HepG2 (cell line): ENCODE measurements around the gene PSMB3. TPM values are rescaled to one million over a fixed set of nuclear protein-coding genes. Genes with fewer than 3 reads are reported as not detected.
A peak's percentile ranks its signal among the peaks of the same experiment; 100 is the strongest.

Source experiments
- GABPA ChIP-seq, 2 experiments: IDR thresholded peaks; 2 replicates each; pipeline ENCODE4 v1.6.1; 2011 to 2016; ENCODE audit warnings: low read depth in 2 of 2, low read length in 1 of 2, missing biosample characterization in 1 of 2, missing genetic modification characterization in 1 of 2
- IKZF1 ChIP-seq: fragments of 450-650 bp; IDR thresholded peaks from 2 replicates; pipeline ENCODE4 v1.7.1; 2016
- MTA3 ChIP-seq: sonication (generic); formaldehyde crosslinking; IDR thresholded peaks from 2 replicates; pipeline ENCODE4 v1.4.0; 2020; ENCODE audit warnings: missing genetic modification reagents
- MYNN ChIP-seq: sonication (generic); formaldehyde crosslinking; IDR thresholded peaks from 2 replicates; pipeline ENCODE4 v1.4.0; 2020; ENCODE audit warnings: mild to moderate bottlenecking, low read depth, missing genetic modification reagents
- NCOR1 ChIP-seq: fragments of 200-600 bp; sonication (generic); IDR thresholded peaks from 2 replicates; pipeline ENCODE4 v1.7.0; 2017; ENCODE audit warnings: antibody characterized with exemption, low read length, borderline replicate concordance
- NFIC ChIP-seq: IDR thresholded peaks from 2 replicates; pipeline ENCODE4 v1.6.1; 2012; ENCODE audit warnings: mild to moderate bottlenecking, low read length, inconsistent platforms
- REST ChIP-seq, 2 experiments: IDR thresholded peaks; 2 replicates each; pipeline ENCODE4 v1.6.1; 2011 to 2012; ENCODE audit warnings: low read length in 2 of 2, borderline replicate concordance in 1 of 2, low read depth in 1 of 2, mild to moderate bottlenecking in 1 of 2, moderate library complexity in 1 of 2
- SP5 ChIP-seq: IDR thresholded peaks from 2 replicates; pipeline ENCODE4 v1.6.1; 2016; ENCODE audit warnings: low read depth, borderline replicate concordance
- SRSF9 ChIP-seq: fragments of 200-400 bp; formaldehyde crosslinking; IDR thresholded peaks from 2 replicates; pipeline ENCODE4 v1.6.1; 2018; ENCODE audit warnings: borderline replicate concordance, mild to moderate bottlenecking, low read depth, low read length; ENCODE audit not compliant: insufficient read depth, poor library complexity, severe bottlenecking
- ZBTB38 ChIP-seq: sonication (generic); formaldehyde crosslinking; IDR thresholded peaks from 2 replicates; pipeline ENCODE4 v1.5.1; 2020; ENCODE audit warnings: mild to moderate bottlenecking, missing genetic modification reagents
- ZFP90 ChIP-seq: sonication (generic); formaldehyde crosslinking; IDR thresholded peaks from 2 replicates; pipeline ENCODE4 v1.8.0; 2022; ENCODE audit warnings: missing genetic modification reagents, mild to moderate bottlenecking, inconsistent platforms, borderline replicate concordance
- ZNF343 ChIP-seq: sonication (generic); formaldehyde crosslinking; IDR thresholded peaks from 2 replicates; pipeline ENCODE4 v1.4.0; 2020; ENCODE audit warnings: mild to moderate bottlenecking, missing genetic modification reagents
- ZNF564 ChIP-seq: sonication (generic); formaldehyde crosslinking; IDR thresholded peaks from 2 replicates; pipeline ENCODE4 v1.8.1; 2023; ENCODE audit warnings: mild to moderate bottlenecking, missing genetic modification reagents
- ZNF713 ChIP-seq: sonication (generic); formaldehyde crosslinking; IDR thresholded peaks from 2 replicates; pipeline ENCODE4 v1.4.0; 2020; ENCODE audit warnings: mild to moderate bottlenecking, missing genetic modification reagents
- ZNF740 ChIP-seq: sonication (generic); formaldehyde crosslinking; IDR thresholded peaks from 2 replicates; pipeline ENCODE4 v1.4.0; 2020; ENCODE audit warnings: missing genetic modification reagents
- ZNF775 ChIP-seq: sonication (generic); formaldehyde crosslinking; IDR thresholded peaks from 2 replicates; pipeline ENCODE4 v1.4.0; 2020; ENCODE audit warnings: missing genetic modification reagents, mild to moderate bottlenecking, moderate library complexity, borderline replicate concordance
- polyA plus RNA-seq, 8 experiments: library from polyadenylated mRNA; depleted of rRNA in 3 of 8; stranded (reverse) in 7 of 8; unstranded in 1 of 8; fragments of >200 nt; fragmentation: Illumina TruSeq in 4 of 8; extraction: Trizol in 4 of 8; gene quantifications; 2 replicates each; pipeline versions ENCODE4 v1.2.1 to v1.2.3, GENCODE V29; 2011 to 2016; ENCODE audit warnings: low read depth in 4 of 8, missing spikeins in 1 of 8, mixed read lengths in 1 of 8; ENCODE audit not compliant: insufficient read depth in 1 of 8
- total RNA-seq, 5 experiments: library from RNA; depleted of rRNA; stranded (reverse); fragments of >200 nt; fragmentation: Illumina TruSeq; extraction: Trizol; gene quantifications; 2 replicates each; pipeline ENCODE4 v1.2.3, GENCODE V29; 2016; ENCODE audit warnings: low read depth in 1 of 5
- TF ChIP-seq, protein P1 (sequence below): sonication (generic); formaldehyde crosslinking; IDR thresholded peaks from 2 replicates; pipeline ENCODE4 v1.5.1; 2020; ENCODE audit warnings: missing genetic modification reagents, mild to moderate bottlenecking, borderline replicate concordance
- TF ChIP-seq, protein P2 (sequence below): sonication (generic); formaldehyde crosslinking; conservative IDR thresholded peaks from 2 replicates; pipeline ENCODE4 v1.5.0; 2020; ENCODE audit warnings: missing genetic modification reagents

The PSMB3 gene
- total and polyA plus RNA-seq, 2 of the 13 experiments (the other 11 are each of a cell fraction or from before 2014, with no cell fraction given): 366 to 517 TPM

DNA sequence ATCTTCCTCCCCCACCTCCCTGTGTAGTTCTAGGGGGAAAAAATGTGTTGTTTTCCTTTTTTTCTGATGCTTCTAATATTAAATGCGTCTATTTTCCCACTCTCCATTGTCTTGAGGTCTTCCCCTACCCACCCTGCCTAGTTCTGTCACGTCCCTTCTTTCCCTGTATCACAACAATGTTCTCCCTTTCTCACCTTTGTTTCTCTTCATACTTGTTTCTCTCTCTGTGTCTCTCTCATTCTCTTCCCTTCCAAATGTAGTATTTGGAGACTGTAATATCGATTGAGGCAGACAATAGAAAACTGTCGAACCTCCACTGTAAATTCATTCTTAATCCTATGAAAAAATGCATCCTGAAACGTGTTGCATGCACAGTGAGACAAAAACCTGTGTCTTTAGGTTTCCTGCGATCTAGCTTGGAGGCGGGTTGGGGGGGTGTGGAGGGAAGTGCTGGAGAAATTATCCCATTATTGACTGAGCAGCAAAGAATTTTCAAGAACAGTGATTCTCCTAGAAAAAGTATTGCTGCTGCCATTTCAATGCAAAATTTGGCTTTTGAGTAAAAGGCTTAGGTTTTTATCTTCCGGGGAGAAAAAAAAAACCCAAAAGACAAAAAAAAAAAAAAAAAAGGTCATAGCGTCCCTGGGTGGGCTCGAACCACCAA is 1.3 kb upstream of the PSMB3 start (continued):
- 0 out of 2 replicates have a peak, but pooled peaks have one; percentile 6 for TF ChIP-seq SP5 (CRISPR knock-in tag)
- peak; percentile 42; the same call in 1 of the 2 replicates for TF ChIP-seq ZNF343 (CRISPR knock-in tag)
- peak in 1 of 2 experiments; percentile 40; a peak in 1 of 4 replicates for TF ChIP-seq REST (IDR thresholded peaks at IDR 0.05; ENCODE audit: borderline replicate concordance in 1 of 2, low read depth in 1 of 2, low read length in 2 of 2)
- peak; percentile 86 for TF ChIP-seq ZNF740
- TF ChIP-seq NFIC: 0 out of 2 replicates have a peak, but pooled peaks have one; percentile 55
- TF ChIP-seq IKZF1: no peak
- TF ChIP-seq ZNF775 (CRISPR knock-in tag): peak; percentile 70; the same call in 1 of the 2 replicates
- no peak for TF ChIP-seq GABPA (IDR thresholded peaks at IDR 0.05; ENCODE audit: low read depth, low read length)
- peak; percentile 62; the same call in 1 of the 2 replicates for TF ChIP-seq GABPA (CRISPR knock-in tag; IDR thresholded peaks at IDR 0.05; ENCODE audit: low read depth)
- TF ChIP-seq ZNF564: no peak
- no peak for TF ChIP-seq SRSF9
- TF ChIP-seq, protein P1, sequence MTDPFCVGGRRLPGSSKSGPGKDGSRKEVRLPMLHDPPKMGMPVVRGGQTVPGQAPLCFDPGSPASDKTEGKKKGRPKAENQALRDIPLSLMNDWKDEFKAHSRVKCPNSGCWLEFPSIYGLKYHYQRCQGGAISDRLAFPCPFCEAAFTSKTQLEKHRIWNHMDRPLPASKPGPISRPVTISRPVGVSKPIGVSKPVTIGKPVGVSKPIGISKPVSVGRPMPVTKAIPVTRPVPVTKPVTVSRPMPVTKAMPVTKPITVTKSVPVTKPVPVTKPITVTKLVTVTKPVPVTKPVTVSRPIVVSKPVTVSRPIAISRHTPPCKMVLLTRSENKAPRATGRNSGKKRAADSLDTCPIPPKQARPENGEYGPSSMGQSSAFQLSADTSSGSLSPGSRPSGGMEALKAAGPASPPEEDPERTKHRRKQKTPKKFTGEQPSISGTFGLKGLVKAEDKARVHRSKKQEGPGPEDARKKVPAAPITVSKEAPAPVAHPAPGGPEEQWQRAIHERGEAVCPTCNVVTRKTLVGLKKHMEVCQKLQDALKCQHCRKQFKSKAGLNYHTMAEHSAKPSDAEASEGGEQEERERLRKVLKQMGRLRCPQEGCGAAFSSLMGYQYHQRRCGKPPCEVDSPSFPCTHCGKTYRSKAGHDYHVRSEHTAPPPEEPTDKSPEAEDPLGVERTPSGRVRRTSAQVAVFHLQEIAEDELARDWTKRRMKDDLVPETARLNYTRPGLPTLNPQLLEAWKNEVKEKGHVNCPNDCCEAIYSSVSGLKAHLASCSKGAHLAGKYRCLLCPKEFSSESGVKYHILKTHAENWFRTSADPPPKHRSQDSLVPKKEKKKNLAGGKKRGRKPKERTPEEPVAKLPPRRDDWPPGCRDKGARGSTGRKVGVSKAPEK (CRISPR knock-in tag): 0 out of 2 replicates have a peak, but pooled peaks have one; percentile 3
- TF ChIP-seq NCOR1: peak; percentile 72; the same call in 1 of the 2 replicates
- 0 out of 2 replicates have a peak, but pooled peaks have one; percentile 11 for TF ChIP-seq MYNN (CRISPR knock-in tag)
- TF ChIP-seq, protein P2, sequence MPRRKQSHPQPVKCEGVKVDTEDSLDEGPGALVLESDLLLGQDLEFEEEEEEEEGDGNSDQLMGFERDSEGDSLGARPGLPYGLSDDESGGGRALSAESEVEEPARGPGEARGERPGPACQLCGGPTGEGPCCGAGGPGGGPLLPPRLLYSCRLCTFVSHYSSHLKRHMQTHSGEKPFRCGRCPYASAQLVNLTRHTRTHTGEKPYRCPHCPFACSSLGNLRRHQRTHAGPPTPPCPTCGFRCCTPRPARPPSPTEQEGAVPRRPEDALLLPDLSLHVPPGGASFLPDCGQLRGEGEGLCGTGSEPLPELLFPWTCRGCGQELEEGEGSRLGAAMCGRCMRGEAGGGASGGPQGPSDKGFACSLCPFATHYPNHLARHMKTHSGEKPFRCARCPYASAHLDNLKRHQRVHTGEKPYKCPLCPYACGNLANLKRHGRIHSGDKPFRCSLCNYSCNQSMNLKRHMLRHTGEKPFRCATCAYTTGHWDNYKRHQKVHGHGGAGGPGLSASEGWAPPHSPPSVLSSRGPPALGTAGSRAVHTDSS (CRISPR knock-in tag): no peak
- TF ChIP-seq ZBTB38: no peak
- TF ChIP-seq MTA3 (CRISPR knock-in tag): no peak
- TF ChIP-seq ZFP90 (CRISPR knock-in tag): no peak
- TF ChIP-seq ZNF713 (CRISPR knock-in tag): no peak
